ENCODE results near the gene WNT9A. TPM values are rescaled to one million over a fixed set of nuclear protein-coding genes. Genes with fewer than 3 reads are reported as not detected.
"Not testable (repeated sequence)": the region's sequence is repeated elsewhere in the genome, so short reads cannot be mapped to it uniquely, and the experiment has no call there.

WNT9A gene
- polyA plus RNA-seq (2012; ENCODE audit: insufficient read depth, insufficient read length, low read depth), result not detected

- H3K4me1 ChIP-seq, result no peaks in the 10 kb centered on the region; the same call in 1 of the 2 replicates
- no peaks in the 10 kb centered on the region for H3K9me3 ChIP-seq
- no peaks in the 10 kb centered on the region for H3K36me3 ChIP-seq
- peaks cover 34% of the 10 kb centered on the region for H3K27me3 ChIP-seq
- H3K4me3 ChIP-seq (ENCODE audit: low read depth, low read length), result no peak within 1 kb of the TSS
- peak; percentile 47 for DNase-seq
- TF ChIP-seq CTCF (IDR thresholded peaks at IDR 0.05; ENCODE audit: low read depth, low read length), result no peak
Measured at GRCh38 chr1:227947676-227948492, at the start of gene WNT9A. Gene WNT9A (minus strand): TSS chr1:227947932. CDS start chr1:227947887, 45 bp downstream.

GRCh38 chr1:227996187-227996950 lies 48.6 kb upstream of the WNT9A start:
- Histone ChIP-seq H3K4me1 (no peaks in the 10 kb centered on the region), H3K4me3 (ENCODE audit: low read depth, low read length) (no peak overlapping the region), H3K36me3 (no peaks in the 10 kb centered on the region), H3K9me3 (peaks cover 3% of the 10 kb centered on the region; the same call in 1 of the 2 replicates), H3K27me3 (peaks cover 6% of the 10 kb centered on the region; the same call in 1 of the 2 replicates)
- TF ChIP-seq CTCF (IDR thresholded peaks at IDR 0.05; ENCODE audit: low read depth, low read length), result no peak
- DNase-seq, result no peak

GRCh38 chr1:227994632-227995300 lies 47.0 kb upstream of the WNT9A start:
- peaks cover 3% of the 10 kb centered on the region; the same call in 1 of the 2 replicates for H3K9me3 ChIP-seq
- no peak for TF ChIP-seq CTCF (IDR thresholded peaks at IDR 0.05; ENCODE audit: low read depth, low read length)
- peaks cover 6% of the 10 kb centered on the region; the same call in 1 of the 2 replicates for H3K27me3 ChIP-seq
- no peaks in the 10 kb centered on the region for H3K4me1 ChIP-seq
- no peaks in the 10 kb centered on the region for H3K36me3 ChIP-seq
- no peak overlapping the region for H3K4me3 ChIP-seq (ENCODE audit: low read depth, low read length)
- no peak for DNase-seq

GRCh38 chr1:227987181-227987580 lies 39.4 kb upstream of the WNT9A start:
- Histone ChIP-seq H3K4me3 (ENCODE audit: low read depth, low read length) (no peak overlapping the region), H3K27me3 (peaks cover 18% of the 10 kb centered on the region), H3K4me1 (no peaks in the 10 kb centered on the region), H3K9me3 (no peaks in the 10 kb centered on the region), H3K36me3 (no peaks in the 10 kb centered on the region)
- no peak for TF ChIP-seq CTCF (IDR thresholded peaks at IDR 0.05; ENCODE audit: low read depth, low read length)
- DNase-seq, result no peak

- H3K36me3 ChIP-seq; H3K4me3 ChIP-seq (ENCODE audit: low read depth, low read length); H3K27me3 ChIP-seq; H3K9me3 ChIP-seq; DNase-seq; H3K4me1 ChIP-seq: not testable (repeated sequence)
Measured at GRCh38 chr1:227975583-227976283, 28.0 kb upstream of the WNT9A start.

- not testable (repeated sequence) for H3K27me3 ChIP-seq; DNase-seq; H3K36me3 ChIP-seq; H3K4me3 ChIP-seq (ENCODE audit: low read depth, low read length); H3K4me1 ChIP-seq; H3K9me3 ChIP-seq
Measured at GRCh38 chr1:227973724-227974288, 26.1 kb upstream of the WNT9A start.

GRCh38 chr1:227972843-227973374 lies 25.2 kb upstream of the WNT9A start:
- H3K4me3 ChIP-seq (ENCODE audit: low read depth, low read length); H3K9me3 ChIP-seq; H3K4me1 ChIP-seq; H3K36me3 ChIP-seq; H3K27me3 ChIP-seq: not testable (repeated sequence)
- peak; percentile 50 for DNase-seq

- H3K4me1 ChIP-seq; H3K27me3 ChIP-seq; H3K4me3 ChIP-seq (ENCODE audit: low read depth, low read length); DNase-seq; H3K36me3 ChIP-seq; H3K9me3 ChIP-seq: not testable (repeated sequence)
Measured at GRCh38 chr1:227972283-227972679, 24.5 kb upstream of the WNT9A start.

- H3K9me3 ChIP-seq, result not testable (repeated sequence)
Measured at GRCh38 chr1:227971643-227972282, 24.0 kb upstream of the WNT9A start.

More at GRCh38 chr1:227971643-227972282, 24.0 kb upstream of the WNT9A start:
- not testable (repeated sequence) for H3K4me1 ChIP-seq; H3K27me3 ChIP-seq; H3K36me3 ChIP-seq; H3K4me3 ChIP-seq (ENCODE audit: low read depth, low read length); DNase-seq

Measured in BE2C (cell line).